NCI-H1930 (cell line): ENCODE results near the gene TRIOBP.

Experiments
- DNase-seq, 2 experiments: peaks; one replicate each; lab custom pipeline; 2025; lab: John Stamatoyannopoulos, UW

TRIOBP gene

DNA sequence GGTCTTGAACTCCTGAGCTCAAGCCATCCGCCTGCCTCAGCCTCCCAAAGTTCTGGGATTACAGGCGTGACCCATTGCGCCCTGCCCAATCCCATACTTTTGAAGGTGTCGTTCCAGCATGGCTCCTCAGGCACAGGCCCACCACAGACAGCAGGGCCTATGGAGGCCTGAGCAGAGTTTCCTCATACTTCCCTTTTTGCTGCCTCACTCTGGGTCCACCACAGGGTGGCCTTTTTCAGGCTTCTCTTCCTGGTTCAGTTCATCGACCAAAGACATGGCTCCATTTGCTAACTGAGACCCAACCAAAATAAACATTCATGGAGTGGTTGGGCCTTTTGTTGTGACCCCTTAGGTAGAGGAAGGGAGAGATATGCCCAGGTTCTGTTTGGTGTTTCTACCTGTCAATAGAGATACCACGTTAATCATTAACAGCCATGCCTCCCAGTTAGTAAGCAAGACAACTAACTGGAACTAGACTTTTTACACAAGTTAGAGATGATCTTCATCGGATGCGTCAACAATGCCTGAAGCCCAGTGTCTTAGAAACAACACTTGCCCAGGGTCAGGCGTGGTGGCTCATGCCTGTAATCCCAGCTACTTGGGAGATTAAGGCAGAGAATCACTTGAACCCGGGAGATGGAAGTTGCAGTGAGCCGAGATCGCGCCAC is 35.1 kb downstream of the TRIOBP start:
- no peak for DNase-seq

DNA sequence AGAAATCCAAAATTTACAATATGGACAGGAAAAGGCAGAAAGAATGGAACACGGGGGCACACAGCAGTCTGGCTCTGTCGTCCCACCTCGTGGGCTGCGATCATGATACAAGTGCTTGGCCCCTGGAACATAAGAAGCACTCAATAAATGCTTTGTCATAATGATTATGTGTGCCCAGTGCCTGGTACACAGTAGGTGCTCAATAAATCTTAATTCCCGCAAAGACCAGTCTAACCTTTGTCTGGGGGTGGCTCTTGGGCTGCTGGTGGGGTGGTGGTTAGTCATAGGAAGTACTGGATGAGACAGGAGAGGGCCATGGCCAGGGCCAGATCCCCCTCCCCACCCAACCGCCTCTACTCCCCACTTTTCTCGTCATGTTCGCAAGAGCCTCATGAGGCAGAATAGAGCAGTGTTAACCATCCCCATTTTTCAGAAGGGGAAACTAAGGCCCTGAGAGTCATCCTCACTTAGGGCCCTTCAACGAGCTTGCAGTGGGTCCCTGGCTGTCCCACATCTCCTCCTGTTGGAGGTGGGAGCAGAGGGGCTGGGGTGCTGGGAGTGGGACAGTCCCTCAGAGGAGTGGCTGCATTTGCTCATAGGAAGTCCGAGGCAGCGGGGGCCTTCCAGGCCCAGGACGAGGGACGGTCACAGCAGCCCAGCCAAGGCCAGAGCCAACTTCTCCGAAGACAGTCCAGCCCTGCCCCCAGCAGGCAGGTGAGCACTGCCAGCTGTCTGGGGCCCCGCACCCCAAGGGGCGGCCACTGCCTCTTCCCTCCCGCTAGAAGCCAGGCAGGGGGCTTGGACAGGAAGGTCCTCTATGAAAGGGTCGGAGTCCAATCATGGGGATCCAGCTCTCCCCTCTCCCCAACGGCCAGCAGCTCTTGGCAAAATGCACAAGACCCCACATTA is 36.1 kb downstream of the TRIOBP start:
- no peak for DNase-seq

DNA sequence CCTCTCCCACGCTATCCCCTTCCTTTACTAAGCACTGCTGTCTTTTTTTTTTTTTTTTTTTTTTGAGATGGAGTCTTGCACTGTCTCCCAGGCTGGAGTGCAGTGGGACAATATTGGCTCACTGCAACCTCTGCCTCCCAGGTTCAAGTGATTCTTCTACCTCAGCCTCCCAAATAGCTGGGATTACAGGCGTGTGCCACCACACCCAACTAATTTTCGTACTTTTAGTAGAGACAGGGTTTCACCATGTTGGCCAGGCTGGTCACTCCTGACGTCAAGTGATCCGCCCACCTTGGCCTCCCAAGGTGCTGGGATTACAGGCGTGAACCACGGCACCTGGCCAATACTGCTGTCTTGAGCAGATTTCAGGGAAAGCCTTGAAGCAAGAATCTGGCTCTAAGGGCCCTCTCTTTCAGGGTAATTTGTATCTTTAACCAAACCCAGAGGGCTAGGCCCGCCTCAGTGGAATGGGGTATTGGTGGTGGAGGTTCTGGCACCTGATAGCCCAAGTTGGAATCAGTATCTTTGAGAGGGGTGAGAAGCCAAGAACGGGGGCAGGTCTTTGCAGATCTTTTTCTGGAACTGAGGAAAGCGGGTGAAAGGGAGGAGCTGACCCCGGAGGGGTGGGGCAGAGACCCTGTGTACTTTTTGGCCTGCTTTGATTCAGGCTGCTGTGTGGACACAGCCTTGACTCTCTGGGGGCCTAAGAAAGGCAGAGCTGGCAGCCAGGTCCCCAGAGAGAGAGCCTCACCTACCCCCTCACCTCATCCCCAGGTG is 37.0 kb downstream of the TRIOBP start:
- DNase-seq: no peak

DNA sequence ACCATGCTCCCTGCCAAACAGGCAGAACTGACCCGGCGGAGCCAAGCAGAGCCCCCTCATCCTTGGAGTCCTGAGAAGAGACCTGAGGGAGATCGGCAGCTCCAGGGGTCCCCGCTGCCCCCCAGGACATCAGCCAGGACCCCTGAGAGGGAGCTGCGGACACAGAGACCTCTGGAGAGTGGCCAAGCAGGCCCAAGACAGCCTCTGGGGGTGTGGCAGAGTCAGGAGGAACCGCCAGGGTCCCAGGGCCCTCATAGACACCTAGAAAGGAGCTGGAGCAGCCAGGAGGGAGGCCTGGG is 37.5 kb downstream of the TRIOBP start:
- no peak for DNase-seq

DNA sequence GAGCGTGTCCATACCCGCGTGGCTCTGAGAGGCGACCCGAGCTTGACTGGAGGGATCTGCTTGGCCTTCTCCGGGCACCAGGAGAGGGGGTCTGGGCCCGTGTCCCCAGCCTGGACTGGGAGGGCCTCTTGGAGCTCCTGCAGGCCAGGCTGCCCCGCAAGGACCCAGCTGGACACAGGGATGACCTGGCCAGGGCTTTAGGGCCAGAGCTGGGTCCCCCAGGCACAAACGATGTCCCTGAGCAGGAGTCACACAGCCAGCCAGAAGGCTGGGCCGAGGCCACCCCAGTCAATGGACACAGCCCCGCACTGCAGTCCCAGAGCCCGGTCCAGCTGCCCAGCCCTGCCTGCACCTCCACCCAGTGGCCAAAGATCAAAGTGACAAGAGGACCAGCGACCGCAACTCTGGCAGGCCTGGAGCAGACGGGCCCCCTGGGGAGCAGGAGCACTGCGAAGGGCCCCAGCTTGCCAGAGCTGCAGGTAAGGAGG is 38.2 kb downstream of the TRIOBP start:
- DNase-seq: no peak

DNA sequence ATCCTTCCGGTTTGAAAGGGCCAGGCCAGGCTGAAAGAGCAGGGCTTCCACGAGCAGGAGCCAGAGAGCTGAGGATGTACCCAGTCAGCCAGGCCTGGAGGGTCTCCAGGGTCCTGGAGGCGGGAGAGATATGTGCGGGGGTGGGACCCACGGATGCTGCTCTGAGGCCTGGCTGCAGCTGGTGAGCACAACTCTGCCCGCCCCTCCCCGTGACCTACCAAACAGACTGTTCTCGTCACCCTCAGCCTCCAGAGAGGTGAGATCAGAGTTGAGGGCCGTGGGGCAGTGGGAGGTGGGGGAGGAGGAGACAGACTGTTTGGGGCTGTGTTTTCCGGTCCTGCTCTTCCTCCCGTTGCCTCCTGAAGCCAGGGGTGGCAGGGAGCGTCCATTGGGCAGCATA is 42.2 kb downstream of the TRIOBP start:
- DNase-seq: no peak

DNA sequence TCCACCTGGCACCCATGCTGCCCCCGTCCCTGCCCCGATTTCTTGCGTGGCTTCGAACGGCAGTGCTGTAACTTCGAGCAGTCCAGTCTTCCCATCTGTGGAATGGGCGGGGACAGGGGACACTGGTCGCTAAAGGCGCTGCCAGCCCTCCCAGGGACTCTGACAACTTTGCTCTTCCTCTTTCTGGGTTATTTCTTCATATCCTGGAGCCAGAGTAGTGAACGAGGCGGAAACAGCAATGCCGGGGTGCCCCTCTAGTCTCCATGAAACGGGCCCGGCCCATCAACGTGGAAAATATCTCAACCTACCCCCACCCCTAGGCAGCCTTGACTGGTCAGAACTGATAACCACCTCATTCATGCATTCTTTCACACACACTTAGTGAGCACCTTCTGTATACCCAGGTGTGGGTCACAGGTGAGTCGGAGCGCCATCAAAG is 42.8 kb downstream of the TRIOBP start:
- DNase-seq: no peak

DNA sequence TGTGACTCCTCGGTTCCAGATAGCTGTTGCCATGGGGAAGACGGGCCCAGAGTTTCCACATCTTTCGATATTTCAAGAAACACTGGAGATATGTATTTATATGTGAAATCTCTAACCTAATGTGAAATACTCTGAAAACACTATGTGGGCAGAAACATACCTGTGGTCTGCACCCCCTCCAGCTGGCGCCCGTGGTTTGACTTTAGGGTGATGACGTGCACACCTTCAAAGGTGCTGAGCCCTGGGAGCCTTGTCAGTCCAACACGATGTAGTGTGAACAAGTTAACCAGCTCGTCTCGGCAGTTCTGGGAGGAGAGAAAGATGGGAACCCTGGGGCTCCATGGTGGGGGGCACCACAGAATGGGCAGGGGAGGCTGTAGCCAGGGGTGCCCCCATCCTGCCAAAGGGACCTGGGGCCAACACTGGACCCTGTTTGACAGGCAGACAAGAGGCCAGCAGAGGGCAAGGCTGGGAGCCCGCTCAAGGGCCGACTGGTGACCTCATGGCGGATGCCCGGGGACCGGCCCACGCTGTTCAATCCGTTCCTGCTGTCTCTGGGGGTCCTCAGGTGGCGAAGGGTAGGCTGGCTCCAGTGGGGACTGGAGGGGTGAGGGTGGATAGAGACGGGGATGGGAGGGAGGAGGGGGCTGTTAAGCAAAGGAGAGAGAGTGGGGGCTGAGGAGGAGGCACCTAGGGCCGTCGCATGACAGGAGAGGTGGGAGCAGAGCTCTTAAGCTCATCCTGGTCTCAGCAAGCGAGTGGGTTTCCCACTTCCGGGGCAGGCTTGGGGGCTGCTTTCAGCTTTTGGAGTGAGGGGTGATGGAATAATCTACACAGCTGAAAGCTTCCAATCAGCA is 43.8 kb downstream of the TRIOBP start:
- DNase-seq: no peak

DNA sequence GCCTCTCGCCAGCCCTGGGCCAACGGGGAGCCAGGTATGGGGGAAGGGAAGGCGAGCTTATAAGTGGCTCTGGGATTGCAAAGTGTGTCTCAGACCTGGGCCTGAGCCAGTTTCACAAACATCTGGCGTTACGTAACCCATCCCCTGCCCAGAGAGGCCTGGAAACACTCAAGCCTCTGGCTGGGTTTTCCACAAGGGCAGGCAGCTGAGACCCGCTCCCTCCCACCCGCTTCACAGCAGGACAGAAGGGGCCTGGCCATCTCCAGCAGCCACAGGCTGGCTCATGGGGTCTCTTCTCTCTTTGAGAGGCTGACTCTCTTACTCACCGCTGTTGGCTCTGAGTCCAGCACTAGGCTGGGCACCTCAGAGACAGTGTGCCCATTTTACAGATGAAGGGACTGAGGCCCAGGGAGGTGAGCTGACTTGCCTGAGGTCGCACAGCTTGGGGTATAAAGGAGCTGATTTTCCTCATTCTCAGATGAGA is 44.5 kb downstream of the TRIOBP start:
- DNase-seq: no peak

DNA sequence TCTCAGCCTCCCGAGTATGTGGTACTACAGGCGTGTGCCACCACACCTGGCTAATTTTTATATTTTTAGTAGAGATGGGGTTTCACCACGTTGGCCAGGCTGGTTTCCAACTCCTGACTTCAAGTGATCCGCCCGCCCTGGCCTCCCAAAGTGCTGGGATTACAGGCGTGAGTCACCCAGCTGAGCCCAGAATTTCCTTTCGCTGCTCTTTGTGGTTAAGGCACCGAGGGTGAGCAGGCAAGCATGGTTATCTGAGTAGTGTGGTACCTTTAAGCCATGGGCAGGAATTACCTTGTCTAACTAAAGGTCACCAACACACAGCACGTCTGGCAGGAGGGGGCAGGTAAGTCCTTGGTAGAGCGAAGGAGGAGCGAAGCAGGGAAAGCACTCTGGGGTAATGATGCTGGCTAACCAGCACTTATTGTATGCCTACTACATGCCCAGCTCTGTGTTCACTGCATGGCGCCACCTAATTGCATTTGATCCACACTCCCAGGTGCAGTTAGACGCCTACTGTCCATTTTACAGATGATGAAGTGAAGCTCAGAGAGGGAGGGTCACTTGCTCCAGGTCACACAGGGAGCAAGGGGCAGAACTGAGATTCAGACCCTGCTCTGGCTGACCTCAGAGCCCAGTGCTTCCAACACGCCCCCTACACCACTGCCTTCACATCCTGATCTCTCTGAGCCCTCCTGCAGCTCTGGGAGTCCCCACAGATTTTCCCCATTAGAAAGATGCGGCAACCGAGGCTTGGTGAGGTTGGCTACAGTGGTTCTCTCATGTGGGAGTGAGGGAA is 45.7 kb downstream of the TRIOBP start:
- no peak for DNase-seq

DNA sequence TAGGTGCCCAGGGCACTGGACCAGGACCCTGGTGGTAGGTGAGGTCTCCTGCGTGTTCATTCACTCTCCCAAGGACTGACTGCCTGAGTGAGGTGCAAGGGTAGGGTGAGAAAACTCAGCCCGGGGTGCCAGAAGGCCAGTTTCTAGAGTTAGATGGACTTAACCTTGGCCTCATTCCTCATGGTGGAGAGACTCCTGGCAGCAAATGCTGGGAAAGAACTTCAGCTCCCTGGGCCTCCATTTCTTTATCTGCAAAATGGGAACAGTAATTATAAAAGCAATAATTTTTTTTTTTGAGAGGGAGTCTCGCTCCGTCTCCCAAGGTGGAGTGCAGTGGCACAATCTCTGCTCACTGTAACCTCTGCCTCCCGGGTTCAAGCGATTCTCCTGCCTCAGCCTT is 47.7 kb downstream of the TRIOBP start:
- no peak for DNase-seq

DNA sequence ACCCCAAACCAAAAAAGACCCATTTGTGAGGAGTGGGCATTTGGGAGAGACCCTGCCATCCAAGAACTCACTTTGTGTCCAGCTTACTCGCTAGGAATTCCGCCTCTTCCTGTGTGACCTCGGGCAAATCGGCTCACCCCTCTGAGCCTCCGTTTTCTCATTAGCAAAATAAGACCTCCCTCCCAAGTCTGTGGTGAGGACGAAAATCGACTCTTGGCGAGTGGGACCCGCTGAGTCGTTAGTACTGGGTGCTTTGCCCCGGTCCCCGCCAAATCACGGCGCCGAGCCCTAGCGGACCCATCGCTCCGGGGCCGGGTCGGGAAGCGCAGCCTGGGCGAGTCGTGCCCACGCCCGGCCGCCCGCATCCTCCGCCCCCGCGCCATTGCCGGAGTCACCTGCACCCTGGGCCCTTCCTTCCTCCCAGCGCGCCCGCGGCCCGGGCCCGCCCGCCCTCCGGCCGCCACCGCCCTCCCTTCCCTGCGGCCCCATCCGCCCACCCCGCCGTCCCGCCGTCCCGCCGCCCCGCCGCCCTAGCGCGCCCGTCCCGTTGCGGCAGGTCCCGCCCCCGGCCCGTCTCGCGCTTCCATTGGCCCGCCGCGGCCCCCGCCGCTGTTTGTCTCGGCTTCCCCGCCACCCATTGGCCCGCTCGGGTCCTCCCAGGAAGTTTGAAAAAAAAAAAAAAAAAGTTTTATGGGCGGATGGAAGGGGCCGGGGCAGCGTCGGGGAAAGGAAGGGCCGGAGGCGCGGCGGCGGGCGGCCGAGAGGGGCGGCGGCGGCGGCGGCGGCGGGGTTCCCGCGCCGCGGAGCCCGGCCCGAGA is 48.9 kb downstream of the TRIOBP start:
- DNase-seq: peak; percentile 63 to 76

DNA sequence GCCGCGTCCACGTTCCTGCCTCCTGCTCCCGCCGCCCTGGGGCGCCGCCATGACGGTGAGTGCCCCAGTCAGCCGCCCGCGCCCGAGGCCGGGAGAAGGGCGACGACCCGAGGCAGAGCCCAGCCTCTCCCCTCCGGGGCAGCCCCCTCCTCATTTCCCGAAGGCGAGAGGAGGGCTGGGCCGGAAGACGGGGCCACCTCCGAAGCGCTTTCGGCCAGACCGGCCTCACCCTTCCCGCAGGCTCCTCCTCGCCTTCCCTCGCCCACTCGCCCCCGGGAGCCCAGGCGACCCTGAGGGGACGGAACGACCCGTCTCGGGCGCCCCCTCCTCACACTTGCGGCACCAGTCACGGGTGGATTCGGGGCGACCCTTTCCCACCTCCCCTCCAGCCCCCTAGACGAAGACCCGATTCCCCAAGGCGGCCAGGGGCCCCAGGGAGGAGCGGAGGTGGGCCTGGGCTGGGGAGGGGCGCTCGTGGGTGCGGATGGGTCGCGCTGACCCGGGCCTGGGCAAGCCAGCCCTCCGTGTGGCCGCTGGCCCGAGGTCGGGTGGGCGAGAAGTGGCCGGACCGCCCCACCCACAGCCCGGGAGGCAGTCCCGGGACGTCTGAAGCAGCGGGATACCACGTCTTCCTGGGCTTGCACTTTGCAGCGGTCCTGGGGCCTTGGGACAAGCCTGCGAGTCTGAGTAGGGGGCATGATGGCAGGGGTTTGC is 49.7 kb downstream of the TRIOBP start:
- DNase-seq: no peak

DNA sequence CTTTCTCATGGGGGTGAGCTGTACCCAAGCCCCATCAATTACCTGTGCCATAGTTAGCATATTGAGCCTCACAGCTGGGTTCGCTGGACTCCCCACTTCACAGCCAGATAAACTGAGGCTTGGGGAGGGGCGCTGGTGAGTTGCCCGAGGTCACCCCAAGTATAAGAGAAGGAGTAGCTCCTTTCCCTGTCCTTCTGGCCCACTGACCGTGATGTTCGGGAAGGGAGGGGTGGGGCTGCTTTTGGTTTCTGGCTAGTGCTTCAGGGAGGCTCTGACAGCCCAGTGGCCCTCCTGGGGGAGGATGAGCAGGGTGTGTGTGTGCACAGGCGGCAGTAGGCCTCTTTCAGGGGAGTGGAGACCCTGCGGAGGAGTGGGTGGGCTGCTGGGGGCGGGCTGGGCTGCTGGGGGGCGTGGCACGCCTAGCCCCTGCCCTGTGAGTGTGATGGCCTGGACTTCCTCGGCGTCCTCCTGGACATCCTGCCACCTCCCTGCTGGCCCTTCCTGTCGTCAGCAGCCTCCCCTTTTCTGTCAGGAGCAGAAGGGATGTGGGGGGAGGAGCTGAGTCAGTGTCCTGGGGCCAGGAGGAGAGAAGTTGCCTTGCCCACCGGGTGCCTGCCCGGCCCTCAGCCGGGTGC is 50.3 kb downstream of the TRIOBP start:
- no peak for DNase-seq

DNA sequence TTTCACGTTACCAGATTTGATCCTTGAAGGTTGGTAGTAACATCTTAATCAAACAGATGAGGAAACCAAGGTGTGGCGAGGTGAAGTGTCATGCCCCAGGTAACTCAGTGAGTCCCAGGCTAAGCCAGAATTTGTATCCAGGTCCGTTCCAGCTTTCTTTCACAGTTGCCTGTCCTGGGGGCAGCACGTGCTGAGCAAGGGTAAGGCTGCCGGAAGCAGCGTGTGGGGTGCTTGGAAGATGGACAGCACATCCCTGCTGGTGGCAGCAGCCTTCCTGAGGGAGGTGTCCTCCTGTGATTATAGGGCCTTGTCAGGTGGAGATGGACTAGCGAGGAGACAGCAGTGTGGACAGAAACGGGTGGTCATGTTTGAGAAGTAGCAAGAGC is 50.9 kb downstream of the TRIOBP start:
- no peak for DNase-seq

DNA sequence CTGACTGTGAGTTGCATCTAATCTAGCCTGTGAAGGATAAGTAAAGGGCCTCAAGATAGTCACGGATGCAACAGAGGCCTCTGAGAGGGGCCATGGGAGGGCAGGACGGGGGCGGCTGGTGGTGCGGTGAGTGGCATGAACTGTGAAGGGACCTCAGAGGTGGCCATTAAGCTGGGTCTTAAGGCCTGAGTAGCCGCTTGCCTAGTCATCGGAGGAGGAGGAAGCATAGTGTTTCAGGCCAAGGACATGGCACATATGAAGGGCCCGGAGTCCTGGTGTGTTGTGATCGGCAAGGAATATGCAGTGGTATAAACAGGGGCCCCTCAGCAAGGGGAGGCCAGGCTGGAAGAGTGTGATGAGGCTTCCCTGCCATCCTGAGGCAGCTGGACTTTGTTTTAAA is 51.8 kb downstream of the TRIOBP start:
- no peak for DNase-seq

DNA sequence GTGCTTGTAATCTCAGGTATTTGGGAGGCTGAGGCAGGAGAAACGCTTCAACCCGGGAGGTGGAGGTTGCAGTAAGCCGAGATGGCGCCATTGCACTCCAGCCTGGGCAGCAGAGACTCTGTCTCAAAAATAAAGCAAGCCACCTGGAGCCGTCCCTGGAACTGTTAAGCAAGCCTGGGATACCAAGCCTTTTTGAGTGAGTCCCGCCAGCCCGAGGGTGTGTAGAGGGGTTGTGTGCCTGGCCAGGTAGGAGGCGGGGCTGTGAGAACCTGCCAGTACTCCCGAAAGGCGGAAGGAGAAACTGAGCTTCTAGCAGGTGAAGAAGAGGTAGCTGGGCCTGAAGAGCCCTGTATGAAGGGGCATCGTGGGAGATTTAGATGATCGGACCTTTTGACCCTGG is 52.4 kb downstream of the TRIOBP start:
- no peak for DNase-seq

DNA sequence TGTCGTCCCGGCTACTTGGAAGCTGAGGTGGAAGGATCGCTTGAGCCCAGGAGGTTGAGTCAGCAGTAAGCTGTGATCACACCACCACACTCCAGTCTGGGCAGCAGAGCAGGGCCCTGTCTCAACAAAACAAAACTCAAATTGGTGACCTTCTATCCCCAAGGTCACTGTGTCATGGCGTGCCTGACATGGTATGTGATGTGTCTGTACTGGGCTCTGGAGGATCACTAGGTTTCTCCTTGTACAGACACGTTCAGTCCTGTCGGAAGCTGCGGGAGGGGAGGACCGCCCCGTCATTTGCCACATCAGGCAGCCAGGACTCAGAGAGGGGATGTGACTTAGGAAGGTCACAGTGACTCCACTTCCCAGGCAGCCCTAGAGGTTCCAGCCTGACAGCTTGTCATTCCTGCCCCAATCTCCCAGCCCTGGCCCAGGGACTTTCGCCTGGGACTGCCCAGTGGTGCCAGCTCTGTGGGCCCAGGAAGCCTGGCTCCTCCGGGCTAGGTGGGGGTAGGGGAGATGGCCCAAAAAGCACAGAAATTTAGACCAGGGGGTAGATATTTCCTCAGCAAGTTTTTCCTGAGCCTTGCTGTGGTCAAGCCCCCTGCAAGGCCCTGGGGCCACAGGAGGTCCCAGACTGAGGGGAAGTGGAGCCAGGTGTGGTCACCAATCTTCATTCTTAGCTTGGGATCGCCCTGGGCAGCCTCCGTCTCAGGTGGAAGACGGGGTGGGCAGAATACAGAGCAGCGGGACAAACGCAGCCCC is 53.2 kb downstream of the TRIOBP start:
- DNase-seq: no peak
